HG02610 (cell line): ENCODE measurements around the gene FZR1.
A peak's percentile ranks its signal among the peaks of the same experiment; 100 is the strongest.
"Not testable (repeated sequence)": the region's sequence is repeated elsewhere in the genome, so short reads cannot be mapped to it uniquely, and the experiment has no call there.

Experiments
- ATAC-seq: cut with Tn5 transposase; IDR thresholded peaks from one replicate; pipeline ENCODE4 v1.9.1; 2021; ENCODE audit warnings: mild to moderate bottlenecking, moderate library complexity; ENCODE audit not compliant: unreplicated experiment

Gene FZR1

GRCh38 chr19:3544058-3544376 lies 37.9 kb downstream of the FZR1 start:
- ATAC-seq, result no peak

GRCh38 chr19:3544742-3545668 lies 38.9 kb downstream of the FZR1 start:
- no peak for ATAC-seq

- no peak for ATAC-seq
These were observed 39.5 kb downstream of the FZR1 start for GRCh38 chr19:3545669-3546034.

GRCh38 chr19:3546119-3546518 lies 40.0 kb downstream of the FZR1 start:
- ATAC-seq, result no peak

GRCh38 chr19:3547301-3547731 lies 41.2 kb downstream of the FZR1 start:
- ATAC-seq, result no peak

GRCh38 chr19:3547767-3548282 lies 41.7 kb downstream of the FZR1 start:
- no peak for ATAC-seq

- no peak for ATAC-seq
These were observed 42.5 kb downstream of the FZR1 start for GRCh38 chr19:3548606-3549005.

GRCh38 chr19:3549816-3550215 lies 43.7 kb downstream of the FZR1 start:
- ATAC-seq, result no peak

- ATAC-seq, result no peak
These were observed 45.1 kb downstream of the FZR1 start for GRCh38 chr19:3550947-3551791.

GRCh38 chr19:3551792-3552095 lies 45.6 kb downstream of the FZR1 start:
- no peak for ATAC-seq

GRCh38 chr19:3554254-3555083 lies 48.4 kb downstream of the FZR1 start:
- ATAC-seq, result no peak

GRCh38 chr19:3555653-3556422 lies 49.7 kb downstream of the FZR1 start:
- no peak for ATAC-seq

GRCh38 chr19:3556423-3556977 lies 50.4 kb downstream of the FZR1 start:
- ATAC-seq, result no peak

- peak; percentile 18 for ATAC-seq
These were observed 50.9 kb downstream of the FZR1 start for GRCh38 chr19:3556978-3557460.

GRCh38 chr19:3557461-3558248 lies 51.5 kb downstream of the FZR1 start, which contains the start of gene MFSD12:
MFSD12 (minus strand) TSS chr19:3557586; CDS start chr19:3557403, 183 bp downstream.
- peak; percentile 85 for ATAC-seq

- ATAC-seq, result no peak
These were observed 57.8 kb downstream of the FZR1 start for GRCh38 chr19:3563709-3564524.

- ATAC-seq, result no peak
These were observed 59.0 kb downstream of the FZR1 start for GRCh38 chr19:3565139-3565538.

GRCh38 chr19:3570042-3570441 lies 63.9 kb downstream of the FZR1 start:
- not testable (repeated sequence) for ATAC-seq
